ENCODE data around the gene DEGS2. TPM values are rescaled to one million over a fixed set of nuclear protein-coding genes. Genes with fewer than 3 reads are reported as not detected.

DEGS2 gene
- total RNA-seq, 1 experiment from 2014 or later: not detected

DNA sequence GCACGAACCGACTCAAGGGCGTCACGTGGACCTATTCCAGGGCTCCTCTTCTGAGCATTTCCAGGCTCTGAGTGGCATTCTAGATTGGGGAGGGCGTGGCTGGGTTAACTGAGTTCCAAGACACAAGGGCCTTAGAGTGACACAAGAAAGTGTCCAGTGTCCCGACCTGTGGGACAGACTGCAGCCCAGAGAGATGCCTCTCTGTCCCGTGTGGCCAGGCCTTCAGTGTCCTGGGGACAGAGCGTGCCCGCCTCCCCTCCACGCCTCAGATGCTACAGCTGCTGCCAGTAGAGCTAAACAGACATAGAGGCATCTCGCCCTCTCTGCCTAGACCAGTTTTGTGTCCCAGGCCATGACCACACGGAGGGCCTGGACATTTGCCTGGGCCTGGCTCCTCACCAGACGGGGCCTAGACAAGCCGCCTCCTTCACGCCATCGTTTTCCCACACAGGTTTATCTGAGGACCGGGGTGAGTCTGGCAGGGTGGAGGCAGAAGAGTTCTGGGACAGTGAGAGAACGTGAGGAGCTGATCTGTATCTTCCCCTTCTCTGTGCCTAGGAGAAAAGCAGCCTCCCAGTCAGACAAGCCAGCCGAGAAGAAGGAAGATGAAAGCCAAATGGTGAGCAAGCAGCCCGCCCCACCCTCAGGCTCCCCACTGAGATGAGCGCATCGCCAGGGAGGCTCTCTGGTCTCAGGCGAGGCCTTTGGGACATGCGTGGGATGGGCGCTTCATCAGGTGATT is 27.1 kb downstream of the DEGS2 start:
- DNase-seq (ENCODE audit: low read depth): peak; percentile 18

DNA sequence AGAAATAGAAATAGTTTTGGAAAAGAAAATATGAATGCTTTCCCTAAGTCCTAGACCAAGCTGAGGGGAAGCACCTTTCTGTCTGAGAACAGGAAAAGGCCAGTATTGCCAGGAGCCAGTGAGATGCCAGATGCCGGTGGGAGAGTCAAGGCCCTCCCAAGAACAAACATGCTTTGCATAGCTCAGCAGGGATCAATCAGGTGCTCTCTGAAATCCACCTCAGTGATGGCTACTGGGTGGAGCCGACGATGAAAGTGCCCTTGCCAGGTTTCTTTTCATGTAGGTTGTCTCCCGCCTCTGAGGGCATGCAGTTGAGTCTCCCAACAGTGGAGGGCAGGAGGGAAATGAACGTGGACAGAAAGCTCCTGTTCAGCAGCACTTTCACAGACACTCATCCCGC is 28.3 kb downstream of the DEGS2 start:
- no peak for DNase-seq (ENCODE audit: low read depth)

DNA sequence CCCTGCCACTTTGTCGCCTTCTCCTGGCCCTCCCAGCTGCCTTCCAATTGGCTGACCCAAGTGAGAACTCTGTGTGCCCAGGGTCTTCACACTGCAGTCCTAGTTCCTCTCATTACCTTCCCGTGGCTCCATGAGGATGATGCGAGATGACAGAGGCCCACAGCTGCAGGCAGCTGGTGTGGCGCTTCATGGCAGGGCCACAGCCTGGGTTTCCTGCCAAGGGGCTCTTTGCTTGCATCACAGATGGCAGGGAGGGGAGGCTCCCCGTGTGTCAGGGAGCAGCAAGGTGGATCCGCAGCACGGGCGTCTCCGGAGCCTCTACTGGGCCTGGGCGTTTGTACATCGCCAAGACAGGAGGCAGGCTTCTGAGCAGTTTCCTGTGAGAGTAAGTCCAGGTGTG is 28.9 kb downstream of the DEGS2 start:
- no peak for DNase-seq (ENCODE audit: low read depth)

DNA sequence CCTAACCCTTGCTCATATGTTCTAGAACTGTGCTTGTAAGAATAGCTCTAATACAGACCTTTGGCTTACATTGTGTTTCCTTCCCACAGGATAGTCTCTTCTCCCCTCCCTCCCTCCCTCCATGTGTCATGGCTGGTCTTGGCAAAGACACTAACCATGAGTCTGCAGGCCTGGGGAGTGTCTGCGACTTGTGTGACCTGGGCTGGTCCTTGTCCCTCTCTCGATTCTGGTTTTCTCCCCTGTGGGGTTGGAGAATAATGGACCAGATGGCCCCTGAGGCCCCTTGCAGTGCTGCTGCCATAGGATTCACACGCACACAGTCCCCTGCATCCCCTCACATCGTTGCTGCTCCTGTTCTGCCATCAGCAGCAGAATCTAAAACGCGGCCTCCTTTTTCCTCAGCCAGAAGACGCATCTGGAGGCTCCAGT is 30.3 kb downstream of the DEGS2 start:
- DNase-seq (ENCODE audit: low read depth): no peak

DNA sequence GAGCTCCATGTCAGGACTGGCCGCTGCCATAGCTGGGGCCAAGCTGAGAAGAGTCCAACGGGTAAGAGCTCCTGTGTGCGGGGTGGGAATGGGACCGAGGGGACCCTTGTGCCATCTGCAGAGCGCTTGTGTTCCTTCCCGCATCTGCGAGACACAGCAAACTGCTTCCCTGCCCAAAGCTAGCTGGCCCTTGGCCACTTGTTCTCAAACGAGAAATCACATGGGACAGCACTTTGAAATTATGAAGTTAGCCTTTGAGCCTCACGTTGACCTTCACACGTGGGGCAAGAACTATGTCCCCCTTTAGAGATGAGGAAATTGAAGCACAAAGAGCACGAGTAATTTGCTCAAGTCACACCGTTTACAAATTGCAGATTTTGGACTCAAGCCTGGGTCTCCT is 30.8 kb downstream of the DEGS2 start:
- no peak for DNase-seq (ENCODE audit: low read depth)

DNA sequence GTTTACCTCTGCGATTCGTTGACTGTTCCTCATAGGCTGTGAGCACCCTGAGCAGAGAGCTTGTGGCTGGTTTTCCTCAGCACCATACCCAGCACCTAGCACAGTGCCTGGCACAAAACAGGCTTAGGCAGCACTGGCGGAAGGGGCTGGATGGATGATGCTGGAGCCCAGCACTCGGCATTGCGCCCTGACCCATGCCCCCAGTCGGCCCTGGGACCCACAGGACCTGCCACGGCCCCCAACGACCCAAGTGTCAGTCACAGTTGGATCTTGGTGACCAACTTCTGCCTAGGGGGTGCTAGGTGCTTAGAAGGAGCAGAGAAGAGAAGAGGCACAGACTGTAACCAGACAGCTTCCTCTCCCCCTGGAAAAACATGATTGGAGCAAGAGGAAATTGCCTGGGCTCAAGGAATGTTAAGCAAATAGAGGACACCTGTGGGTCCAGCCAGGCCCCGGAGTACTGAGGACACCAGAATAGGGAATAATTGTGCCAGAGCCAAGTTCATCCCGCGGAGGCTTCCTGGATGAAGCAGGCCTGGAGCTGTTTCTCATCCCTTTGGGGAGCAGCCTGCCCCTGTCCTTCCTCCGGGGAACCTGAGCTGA is 31.5 kb downstream of the DEGS2 start:
- no peak for DNase-seq (ENCODE audit: low read depth)

DNA sequence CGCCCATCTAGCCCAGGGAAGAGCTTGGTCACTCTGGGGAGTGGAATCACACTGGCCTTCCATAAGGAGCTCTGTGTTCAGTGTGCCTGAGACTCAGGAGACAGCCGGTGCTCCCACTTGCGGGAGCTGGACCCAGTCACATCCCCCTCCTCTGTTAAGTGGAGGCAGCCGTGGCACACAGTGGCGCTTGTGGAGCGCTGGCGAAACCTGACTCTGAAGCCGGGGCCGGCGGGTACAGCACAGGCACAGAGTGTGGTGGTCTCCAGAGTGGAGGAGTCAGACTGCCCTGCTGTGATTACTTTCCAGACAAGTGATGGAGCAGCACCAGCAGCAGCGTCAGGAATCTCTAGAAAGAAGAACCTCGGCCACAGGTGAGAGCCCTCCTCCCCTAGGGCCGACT is 33.0 kb downstream of the DEGS2 start:
- DNase-seq (ENCODE audit: low read depth): no peak

DNA sequence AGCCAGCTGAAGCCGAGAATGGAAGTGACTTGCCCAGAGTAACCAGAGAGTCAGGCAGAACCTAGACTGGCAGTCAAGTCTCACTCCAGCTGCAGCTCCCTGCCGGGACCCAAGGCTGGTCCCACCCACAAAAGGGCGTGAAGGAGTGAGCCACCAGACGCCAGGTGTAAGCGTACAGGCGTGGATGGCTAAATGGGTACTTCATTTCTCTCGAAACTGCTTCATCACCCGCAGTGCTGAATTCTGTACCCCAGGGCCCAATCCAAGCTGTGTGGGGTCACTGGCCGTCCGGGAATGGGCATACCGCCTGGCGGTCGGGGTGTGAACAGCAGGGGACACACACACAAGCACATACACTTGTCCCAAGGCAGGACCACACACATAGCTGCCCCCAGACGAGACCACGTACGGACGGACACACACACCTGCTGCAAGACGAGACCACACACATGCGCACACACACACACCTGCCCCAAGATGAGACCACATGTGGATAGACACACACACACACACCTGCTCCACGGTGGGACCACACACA is 34.8 kb downstream of the DEGS2 start:
- DNase-seq (ENCODE audit: low read depth): no peak

DNA sequence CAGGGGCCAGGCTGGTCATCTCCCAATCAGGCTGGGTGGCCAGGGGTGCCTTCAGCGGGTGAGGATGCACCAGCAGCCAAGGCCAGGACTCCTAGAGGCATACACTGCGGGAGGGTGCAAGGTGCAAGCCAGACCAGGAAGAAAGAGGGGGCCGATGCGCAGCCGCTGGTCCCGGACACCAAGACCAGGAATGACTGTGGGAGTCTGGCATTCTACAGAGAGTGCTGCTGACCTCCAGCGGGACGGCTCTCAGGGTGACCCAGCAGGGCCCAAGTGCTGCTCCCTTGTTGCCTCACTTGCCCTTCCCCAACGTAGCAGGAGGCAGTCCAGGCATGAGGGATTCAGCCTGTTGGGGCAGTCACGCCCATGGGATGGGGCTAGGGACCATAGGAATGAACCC is 35.8 kb downstream of the DEGS2 start:
- no peak for DNase-seq (ENCODE audit: low read depth)

DNA sequence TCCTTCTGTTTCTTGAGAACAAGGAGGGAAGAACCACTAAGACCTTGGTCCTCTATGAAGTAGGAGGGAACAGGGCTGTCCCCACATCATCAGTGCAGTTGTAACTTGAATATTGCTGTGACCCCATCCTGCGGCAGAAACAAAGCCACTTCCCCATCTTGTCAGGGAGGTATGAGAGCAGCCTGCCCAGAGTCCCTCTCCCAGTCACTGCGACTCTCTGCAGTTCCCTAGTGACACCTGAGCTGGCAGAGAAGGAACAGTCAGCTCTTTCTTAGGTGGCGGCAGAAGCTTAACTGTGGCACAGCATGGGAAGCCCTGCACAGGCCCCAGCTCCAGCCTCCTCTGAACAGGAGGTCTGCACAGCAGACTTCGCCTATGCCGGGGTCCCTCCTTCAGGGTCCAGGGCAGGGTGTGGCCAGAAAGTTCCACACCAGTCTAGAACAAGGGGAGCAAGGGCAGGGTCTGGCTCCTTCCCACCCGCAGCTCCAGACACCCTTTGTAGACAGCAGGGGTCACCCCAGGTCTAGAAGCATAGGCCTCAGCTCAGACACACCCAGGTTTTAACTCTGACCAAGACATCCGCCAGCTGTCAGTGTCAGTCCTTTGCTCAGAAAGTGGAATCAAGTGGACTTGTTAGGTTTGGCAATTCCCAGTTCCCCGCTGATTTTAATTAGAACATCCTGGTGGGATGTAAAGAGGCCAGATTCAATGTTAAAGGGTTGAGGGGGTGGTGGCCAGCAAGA is 36.8 kb downstream of the DEGS2 start:
- no peak for DNase-seq (ENCODE audit: low read depth)

DNA sequence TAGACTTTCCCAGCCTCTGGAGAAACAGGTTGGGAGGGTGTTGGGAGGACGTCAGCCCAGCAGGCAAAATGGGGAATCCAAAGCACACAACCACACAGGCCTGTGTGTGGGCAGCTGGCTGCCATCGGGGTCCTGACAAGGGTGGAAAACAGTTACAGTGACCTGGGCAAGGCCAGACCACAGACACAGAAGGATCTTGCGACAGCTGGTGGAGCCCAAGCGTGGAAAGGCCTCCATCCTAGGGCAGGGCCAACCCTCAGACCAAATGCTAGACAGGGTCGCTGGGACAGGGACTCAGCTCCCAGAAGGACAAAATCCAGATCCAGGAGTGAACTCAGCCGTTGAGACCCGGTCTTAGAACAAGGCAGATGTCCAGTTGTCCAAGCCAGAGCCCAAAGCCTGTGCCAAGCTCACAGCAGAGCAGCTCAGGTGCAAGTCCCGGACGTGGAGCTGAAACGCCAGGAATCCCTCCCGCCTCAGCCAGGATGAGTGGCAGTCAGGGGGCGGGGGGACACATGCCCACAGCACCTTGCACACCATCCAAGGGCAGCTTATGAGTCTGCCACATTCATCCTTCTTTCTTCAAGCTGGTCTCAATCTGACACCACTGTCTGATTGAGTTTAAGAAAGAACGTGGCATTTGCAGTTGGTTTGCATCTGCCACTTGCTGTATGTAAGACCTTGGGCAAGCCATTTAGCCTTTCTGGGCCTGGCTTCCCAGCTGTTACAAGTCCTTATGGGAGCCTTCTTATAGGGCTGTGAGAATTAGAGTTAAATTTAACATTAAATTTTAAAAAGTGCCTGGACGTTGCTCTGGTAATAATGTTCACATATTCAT is 37.6 kb downstream of the DEGS2 start:
- no peak for DNase-seq (ENCODE audit: low read depth)

DNA sequence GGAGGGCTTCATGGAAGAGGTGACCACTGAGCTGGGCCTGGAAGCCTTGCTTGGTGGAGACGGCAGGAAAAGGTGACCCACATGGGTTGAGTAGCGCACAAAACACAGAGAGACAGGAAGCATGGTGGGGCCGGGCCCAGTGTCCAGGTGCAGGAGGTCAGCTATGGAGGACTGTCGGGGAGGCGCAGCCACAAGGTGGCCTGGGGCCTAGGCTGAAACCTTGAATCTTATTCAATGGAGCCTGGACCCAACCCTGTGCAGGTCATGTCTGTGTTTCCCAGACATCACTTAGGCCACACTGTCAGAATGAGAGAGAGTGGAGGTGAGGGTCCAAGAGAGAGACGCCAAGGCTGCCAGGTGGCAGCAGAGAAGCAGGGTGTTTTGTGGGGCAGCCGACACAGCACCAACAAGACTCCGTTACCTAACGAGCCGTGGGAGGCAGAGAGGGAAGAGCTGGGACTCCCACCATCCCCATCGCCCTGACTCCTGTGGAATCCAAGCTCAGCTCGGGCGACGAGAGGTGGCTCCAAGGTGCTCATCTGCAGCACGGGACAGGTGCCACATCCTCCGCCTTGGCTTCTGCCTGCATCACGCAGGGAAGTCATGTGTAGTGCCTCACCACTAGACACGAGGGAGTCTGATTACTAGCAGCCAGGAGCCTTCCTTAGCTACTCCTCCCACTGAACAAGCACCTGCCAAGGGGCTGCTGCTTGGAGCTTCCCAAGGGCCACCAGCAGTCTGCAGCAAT is 38.7 kb downstream of the DEGS2 start:
- DNase-seq (ENCODE audit: low read depth): no peak

DNA sequence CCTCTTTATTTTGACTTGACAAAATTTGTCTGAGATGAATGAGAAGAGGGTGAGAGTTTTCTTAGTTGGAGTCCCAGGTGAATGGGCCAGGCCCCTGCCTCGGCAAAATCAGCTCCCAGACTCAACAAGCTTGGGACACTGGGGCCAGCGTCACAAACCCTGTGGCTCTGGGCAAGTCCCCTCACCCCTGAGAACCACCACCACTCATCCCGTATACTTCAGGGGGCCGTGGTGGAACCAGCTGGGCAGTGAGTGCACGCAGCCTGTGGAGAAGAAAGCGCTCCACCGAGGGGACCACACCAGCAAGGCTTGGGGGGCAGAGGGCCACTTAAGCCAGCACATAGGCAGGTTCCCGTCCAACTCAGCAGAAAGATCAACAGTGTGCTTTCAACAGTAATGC is 40.2 kb downstream of the DEGS2 start:
- DNase-seq (ENCODE audit: low read depth): no peak

DNA sequence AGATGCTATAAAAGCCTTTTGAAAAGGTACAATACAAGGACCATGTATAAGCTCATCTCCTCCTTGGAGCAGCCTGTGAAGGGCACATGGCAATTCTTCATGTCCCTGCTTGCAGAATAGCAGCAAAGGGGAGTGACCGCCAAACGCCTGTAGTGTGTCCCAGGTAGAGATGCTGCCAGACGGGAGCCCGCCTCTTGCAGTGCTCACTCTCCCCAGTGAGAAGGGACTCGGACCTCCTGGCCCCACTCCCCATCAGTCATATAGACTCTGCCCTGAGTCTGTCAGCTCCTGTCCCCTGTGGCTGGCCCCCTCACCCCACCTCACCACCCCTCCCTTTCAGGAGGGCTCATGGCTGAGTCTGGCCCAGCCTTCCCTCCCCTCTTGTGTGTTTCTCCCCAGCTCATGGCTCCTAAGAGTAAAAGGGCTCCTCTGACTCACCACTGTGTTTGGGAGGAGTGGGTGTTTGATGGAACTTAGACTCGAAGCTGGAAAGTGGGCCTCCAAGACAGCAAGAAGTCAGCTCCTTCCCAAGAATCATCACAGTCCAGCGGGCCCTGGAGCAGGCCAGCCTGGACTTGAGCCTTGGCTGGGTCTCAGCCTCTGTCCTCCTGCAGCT is 40.9 kb downstream of the DEGS2 start:
- DNase-seq (ENCODE audit: low read depth): no peak

DNA sequence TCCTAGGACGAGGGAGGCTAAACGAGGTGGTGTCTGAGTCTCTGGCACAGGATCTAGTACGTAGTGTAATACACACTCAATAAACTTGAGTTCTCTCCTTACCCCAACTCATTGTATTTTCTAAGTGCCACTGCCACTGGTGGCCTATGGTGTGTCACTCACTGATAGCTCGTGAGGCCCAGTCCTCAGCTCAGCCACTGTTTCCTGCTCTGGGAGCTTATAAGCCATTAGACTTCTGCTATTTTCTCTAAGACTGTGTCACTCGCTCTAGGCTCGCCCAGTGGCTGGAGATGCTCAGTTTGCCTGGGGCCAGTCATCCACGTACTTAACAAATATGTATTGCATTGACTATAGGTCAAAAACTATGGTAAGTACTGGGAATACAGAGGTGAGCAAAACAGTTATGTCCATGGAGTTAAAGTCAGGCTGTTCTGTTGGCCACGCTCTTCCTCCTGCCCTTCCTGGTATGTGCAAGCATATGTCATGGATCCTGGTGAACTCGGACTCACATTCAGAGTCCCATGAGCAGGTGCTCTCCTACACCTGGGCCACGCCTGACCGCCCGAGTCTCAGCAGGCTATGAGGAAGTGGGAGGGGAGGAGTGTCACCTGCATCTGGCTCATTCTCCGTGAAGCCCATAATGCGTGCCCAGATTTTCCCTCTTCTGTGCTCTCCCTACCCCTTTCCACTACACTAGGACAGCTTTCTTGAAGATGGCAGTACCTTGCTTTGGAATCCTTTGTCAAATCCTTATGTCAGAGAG is 41.6 kb downstream of the DEGS2 start:
- DNase-seq (ENCODE audit: low read depth): no peak

DNA sequence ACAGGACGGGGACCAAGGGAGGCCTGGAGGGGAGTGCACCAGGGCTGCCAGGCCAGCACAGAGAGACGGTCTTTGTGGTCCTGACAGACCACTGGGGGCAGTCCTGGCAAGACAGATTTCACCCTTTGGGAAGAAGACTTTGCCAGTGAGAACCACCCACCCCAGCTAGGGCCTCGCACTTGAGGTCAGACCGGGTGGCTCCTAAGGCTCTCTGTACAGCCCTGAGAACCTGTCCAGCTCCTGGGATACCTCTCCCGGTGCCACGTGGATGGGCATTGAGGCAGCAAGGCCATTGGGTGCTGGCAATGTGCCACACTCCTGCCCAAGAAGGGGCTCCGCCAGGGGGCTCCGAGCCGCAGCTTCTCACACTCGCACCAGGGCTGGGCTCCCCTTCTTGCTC is 42.4 kb downstream of the DEGS2 start:
- no peak for DNase-seq (ENCODE audit: low read depth)

DNA sequence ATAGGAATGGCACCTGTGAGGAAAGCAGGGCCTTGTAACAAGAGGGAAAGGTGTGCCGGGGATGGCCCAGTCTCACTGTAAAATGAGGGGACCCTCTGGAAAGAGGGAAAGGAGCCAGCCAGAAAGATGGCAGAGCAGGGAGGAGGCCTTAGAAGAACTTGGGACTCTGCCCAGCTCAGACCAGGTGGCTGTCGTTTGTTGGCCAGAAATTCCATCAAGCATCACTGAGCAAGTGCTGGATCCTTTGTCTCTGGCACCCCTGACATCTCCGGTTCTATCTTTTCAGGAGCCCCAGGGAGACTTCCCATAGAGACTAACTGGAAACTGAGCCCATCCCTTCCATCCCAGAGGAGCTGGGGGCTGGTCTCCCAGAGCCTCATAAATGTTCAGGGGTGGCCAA is 43.3 kb downstream of the DEGS2 start:
- DNase-seq (ENCODE audit: low read depth): no peak

DNA sequence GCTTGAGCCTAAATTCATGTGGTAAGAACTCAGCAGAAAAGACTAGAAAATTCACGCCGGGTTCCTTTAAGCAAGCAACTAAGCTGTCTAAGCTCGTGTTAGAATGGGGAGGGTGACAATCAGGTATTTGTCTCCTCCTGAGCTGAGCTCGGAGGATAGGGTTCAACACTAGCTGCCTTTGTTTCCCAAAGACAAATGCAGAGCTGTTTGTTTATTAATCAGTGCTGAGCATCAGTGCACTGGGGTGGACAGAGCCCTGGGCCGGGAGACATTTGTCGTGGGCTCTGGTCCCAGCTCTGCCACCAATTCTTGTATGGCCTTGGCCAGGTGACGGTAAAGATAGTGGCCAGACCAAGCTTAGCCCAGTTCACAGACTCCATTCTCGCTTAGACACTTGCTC is 43.7 kb downstream of the DEGS2 start:
- DNase-seq (ENCODE audit: low read depth): no peak

DNA sequence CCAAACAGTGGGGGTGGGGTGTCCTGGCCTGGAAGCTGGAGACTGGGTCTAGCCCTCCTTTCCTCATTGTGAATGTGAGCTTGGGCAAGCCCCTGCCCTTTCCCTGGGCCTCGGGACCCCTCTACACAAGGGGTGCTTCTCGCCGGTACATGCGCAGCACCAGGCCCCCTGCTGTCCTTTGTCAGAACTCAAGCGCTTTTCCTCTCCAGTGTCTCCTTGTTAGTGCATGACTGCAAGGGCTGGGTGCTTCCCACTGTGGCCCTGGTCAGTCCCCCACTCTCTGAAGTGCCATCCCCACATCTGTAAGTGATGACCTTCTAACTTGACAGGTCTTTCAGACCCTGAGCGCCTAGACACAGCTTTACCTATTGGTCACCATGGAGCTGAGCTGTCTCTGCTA is 44.2 kb downstream of the DEGS2 start:
- DNase-seq (ENCODE audit: low read depth): no peak

Measured in RPMI7951 (cell line).